ENCODE data around the gene ARHGAP22. TPM values are rescaled to one million over a fixed set of nuclear protein-coding genes. Genes with fewer than 3 reads are reported as not detected.

The ARHGAP22 gene
- total RNA-seq, 2 experiments from 2014 or later: not detected

DNA sequence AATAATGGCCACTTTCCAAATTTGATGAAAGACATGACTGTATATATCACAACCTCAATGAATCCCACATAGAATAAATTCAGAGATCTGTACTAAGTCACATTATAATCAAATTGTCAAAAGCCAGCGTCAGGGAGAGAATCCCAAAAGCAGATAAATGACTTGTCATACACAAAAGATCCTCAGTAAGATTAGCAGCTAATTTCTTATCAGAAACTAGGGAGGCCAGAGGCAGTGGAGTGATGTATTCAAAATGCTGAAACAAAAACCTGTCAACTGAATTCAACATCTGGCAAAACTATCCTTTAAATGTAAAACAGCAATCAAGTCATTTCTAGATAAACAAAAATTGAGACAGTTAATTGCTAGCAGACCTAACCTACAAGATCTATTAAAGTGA, 11.6 kb upstream of the ARHGAP22 start:
- POLR2A ChIA-PET: no interaction called here
- peaks cover 39% of the 10 kb centered on the region for H3K27me3 Mint-ChIP-seq

DNA sequence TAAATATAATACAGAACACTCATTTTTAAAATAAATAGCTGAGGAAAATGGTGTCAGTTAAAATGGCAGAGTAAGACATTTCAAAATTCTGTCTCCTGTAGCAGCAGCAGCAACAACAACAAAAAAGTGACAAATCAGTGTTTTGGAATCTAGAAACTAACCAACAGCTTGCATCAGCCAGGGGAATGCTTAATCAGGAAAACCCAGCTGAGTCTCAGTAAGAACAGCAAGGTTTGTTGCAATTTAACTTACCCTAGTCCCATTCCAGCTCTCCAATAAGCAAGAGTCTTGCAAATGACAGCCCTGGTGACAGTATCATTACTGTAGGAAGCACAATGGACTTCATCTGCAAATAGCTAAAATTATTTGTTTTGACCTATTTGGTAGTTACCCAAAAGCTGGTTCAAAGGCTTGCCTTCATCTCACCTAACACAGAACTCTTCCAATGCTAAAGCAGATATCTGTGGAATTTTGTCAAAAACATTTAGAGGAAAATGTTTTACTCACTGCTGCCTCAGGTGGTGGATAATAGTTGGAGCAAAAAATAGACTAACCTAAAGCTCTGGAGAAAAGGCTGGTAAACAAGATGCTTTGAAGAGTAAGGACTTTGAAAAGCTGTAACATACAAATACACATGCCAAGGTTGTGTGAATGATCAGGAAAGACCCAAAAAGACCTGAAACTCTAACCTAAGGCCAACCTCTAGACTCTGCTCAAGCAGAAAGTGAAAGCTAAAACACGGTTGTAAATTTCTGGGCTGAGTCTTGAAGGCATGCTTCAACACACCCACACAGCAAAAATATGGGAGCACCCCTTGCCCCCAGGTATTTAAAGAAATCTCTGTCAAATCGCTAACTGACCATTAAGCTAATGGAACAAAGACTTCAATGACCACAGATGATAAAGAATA, 9.9 kb upstream of the ARHGAP22 start:
- no peak overlapping the region for H3K27ac Mint-ChIP-seq
- H3K4me1 ChIP-seq (ENCODE audit: insufficient read depth, low read length): no peaks in the 10 kb centered on the region
- intact Hi-C loops (cut with DNase I, micrococcal nuclease): no loop called here
- H3K4me3 ChIP-seq (ENCODE audit: low read length): no peak overlapping the region
- H3K36me3 Mint-ChIP-seq (ENCODE audit: low read depth): no peaks in the 10 kb centered on the region
- H3K9me3 Mint-ChIP-seq: peaks cover 5% of the 10 kb centered on the region
- CTCF ChIA-PET: no interaction called here
- no peak for DNase-seq
- peaks cover 3 to 4% of the 10 kb centered on the region in 2 experiments for H3K27me3 ChIP-seq (ENCODE audit: control insufficient read depth in 1 of 2, insufficient read depth in 2 of 2, low read length in 2 of 2)
- TF ChIP-seq, protein P1, sequence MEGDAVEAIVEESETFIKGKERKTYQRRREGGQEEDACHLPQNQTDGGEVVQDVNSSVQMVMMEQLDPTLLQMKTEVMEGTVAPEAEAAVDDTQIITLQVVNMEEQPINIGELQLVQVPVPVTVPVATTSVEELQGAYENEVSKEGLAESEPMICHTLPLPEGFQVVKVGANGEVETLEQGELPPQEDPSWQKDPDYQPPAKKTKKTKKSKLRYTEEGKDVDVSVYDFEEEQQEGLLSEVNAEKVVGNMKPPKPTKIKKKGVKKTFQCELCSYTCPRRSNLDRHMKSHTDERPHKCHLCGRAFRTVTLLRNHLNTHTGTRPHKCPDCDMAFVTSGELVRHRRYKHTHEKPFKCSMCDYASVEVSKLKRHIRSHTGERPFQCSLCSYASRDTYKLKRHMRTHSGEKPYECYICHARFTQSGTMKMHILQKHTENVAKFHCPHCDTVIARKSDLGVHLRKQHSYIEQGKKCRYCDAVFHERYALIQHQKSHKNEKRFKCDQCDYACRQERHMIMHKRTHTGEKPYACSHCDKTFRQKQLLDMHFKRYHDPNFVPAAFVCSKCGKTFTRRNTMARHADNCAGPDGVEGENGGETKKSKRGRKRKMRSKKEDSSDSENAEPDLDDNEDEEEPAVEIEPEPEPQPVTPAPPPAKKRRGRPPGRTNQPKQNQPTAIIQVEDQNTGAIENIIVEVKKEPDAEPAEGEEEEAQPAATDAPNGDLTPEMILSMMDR (IDR thresholded peaks at IDR 0.05): no peak
- no peak overlapping the region for H3K27ac ChIP-seq (ENCODE audit: low read depth in 1 of 2, low read length in 2 of 2)
- no peaks in the 10 kb centered on the region for H3K36me3 ChIP-seq (ENCODE audit: insufficient read depth, low read length)
- H3K4me1 Mint-ChIP-seq (ENCODE audit: low read depth): no peaks in the 10 kb centered on the region
- H3K27me3 Mint-ChIP-seq: peaks cover 48% of the 10 kb centered on the region
- no peak overlapping the region for H3K4me3 Mint-ChIP-seq
- POLR2A ChIA-PET: no interaction called here
- ATAC-seq (ENCODE audit: poor library complexity): no peak
- H3K9me3 ChIP-seq (ENCODE audit: control insufficient read depth in 1 of 2, insufficient read depth in 1 of 2, low read length in 2 of 2): no peaks in the 10 kb centered on the region

More for the DNA sequence above, 11.6 kb upstream of the ARHGAP22 start:
- CTCF ChIA-PET: no interaction called here
- H3K27me3 ChIP-seq (ENCODE audit: control insufficient read depth in 1 of 2, insufficient read depth in 2 of 2, low read length in 2 of 2): peaks cover 3 to 4% of the 10 kb centered on the region in 2 experiments
- DNase-seq (no peak), ATAC-seq (ENCODE audit: poor library complexity) (no peak)
- no peak overlapping the region for H3K4me3 ChIP-seq (ENCODE audit: low read length)
- peaks cover 5% of the 10 kb centered on the region for H3K9me3 Mint-ChIP-seq
- H3K36me3 Mint-ChIP-seq (ENCODE audit: low read depth): no peaks in the 10 kb centered on the region
- H3K9me3 ChIP-seq (ENCODE audit: control insufficient read depth in 1 of 2, insufficient read depth in 1 of 2, low read length in 2 of 2): no peaks in the 10 kb centered on the region
- TF ChIP-seq, protein P1 (IDR thresholded peaks at IDR 0.05): no peak
- no peak overlapping the region for H3K27ac Mint-ChIP-seq
- H3K4me1 ChIP-seq (ENCODE audit: insufficient read depth, low read length): no peaks in the 10 kb centered on the region
- H3K36me3 ChIP-seq (ENCODE audit: insufficient read depth, low read length): no peaks in the 10 kb centered on the region
- H3K4me1 Mint-ChIP-seq (ENCODE audit: low read depth): no peaks in the 10 kb centered on the region
- intact Hi-C loops (cut with DNase I, micrococcal nuclease): no loop called here
- H3K27ac ChIP-seq (ENCODE audit: low read depth in 1 of 2, low read length in 2 of 2): no peak overlapping the region
- H3K4me3 Mint-ChIP-seq: no peak overlapping the region

DNA sequence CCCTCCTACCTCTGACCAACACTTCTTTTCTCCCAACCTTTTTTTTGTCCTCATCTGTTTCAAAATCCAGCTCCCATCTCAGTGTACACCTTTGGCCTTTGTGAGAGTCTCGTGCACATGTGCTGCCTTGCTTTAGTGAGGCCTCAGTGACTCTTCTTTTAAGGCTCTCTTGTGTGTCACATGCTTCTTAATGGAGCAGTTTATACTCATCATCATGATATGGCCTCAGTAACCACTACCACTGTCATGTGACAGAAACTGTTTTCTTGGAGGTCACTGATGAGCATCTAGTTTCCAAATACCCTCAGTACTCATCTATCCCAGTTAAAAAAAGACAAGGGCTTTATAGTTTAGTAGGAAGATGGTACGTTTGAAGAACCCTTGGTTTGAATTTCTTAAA, 8.1 kb upstream of the ARHGAP22 start:
- Mint-ChIP-seq H3K36me3 (ENCODE audit: low read depth) (no peaks in the 10 kb centered on the region), H3K9me3 (peaks cover 5% of the 10 kb centered on the region), H3K27me3 (peaks cover 44% of the 10 kb centered on the region), H3K4me3 (no peak overlapping the region), H3K27ac (no peak overlapping the region), H3K4me1 (ENCODE audit: low read depth) (no peaks in the 10 kb centered on the region)
- H3K36me3 ChIP-seq (ENCODE audit: insufficient read depth, low read length): no peaks in the 10 kb centered on the region
- ATAC-seq (ENCODE audit: poor library complexity) (no peak), DNase-seq (peak in 1 of 14 experiments; percentile 24)
- H3K27ac ChIP-seq (ENCODE audit: low read depth in 1 of 2, low read length in 2 of 2): no peak overlapping the region
- H3K4me1 ChIP-seq (ENCODE audit: insufficient read depth, low read length): no peaks in the 10 kb centered on the region
- ChIA-PET CTCF (no interaction called here), POLR2A (no interaction called here)
- H3K27me3 ChIP-seq (ENCODE audit: control insufficient read depth in 1 of 2, insufficient read depth in 2 of 2, low read length in 2 of 2): peaks cover 3 to 4% of the 10 kb centered on the region in 2 experiments
- H3K4me3 ChIP-seq (ENCODE audit: low read length): no peak overlapping the region
- H3K9me3 ChIP-seq (ENCODE audit: control insufficient read depth in 1 of 2, insufficient read depth in 1 of 2, low read length in 2 of 2): no peaks in the 10 kb centered on the region
- intact Hi-C loops (cut with DNase I, micrococcal nuclease): no loop called here
- TF ChIP-seq, protein P1 (IDR thresholded peaks at IDR 0.05): no peak
